Stimulated activated naive CD8-positive, alpha-beta T cell treated with anti-CD3 and anti-CD28 coated beads, Interleukin-15, Interleukin-2, amounts not matched to agents 100 ng/mL and 50 ng/mL, for 24 hours (primary cell): ENCODE data around the gene CSMD2.

Experiments
- H3K27ac Mint-ChIP-seq: one replicate; pipeline ENCODE4 v1.8.0; 2021; ENCODE audit warnings: mild to moderate bottlenecking, mixed read lengths
- H3K27me3 Mint-ChIP-seq: one replicate; pipeline ENCODE4 v1.8.0; 2021; ENCODE audit warnings: mixed read lengths
- H3K36me3 Mint-ChIP-seq: one replicate; pipeline ENCODE4 v1.8.0; 2021; ENCODE audit warnings: low read depth, mixed read lengths
- H3K4me1 Mint-ChIP-seq: one replicate; pipeline ENCODE4 v1.8.0; 2021; ENCODE audit warnings: low read depth, mixed read lengths
- H3K4me3 Mint-ChIP-seq: one replicate; pipeline ENCODE4 v1.8.0; 2021; ENCODE audit warnings: mild to moderate bottlenecking, mixed read lengths
- H3K9me3 Mint-ChIP-seq: one replicate; pipeline ENCODE4 v1.8.0; 2021; ENCODE audit warnings: mixed read lengths

CSMD2 gene

GRCh38 chr1:33601751-33602150 is 563.3 kb downstream of the CSMD2 start:
- Mint-ChIP-seq H3K27ac (no peak overlapping the region), H3K4me3 (no peak overlapping the region), H3K4me1 (no peaks in the 10 kb centered on the region), H3K36me3 (no peaks in the 10 kb centered on the region), H3K9me3 (no peaks in the 10 kb centered on the region), H3K27me3 (peaks cover 19% of the 10 kb centered on the region)

GRCh38 chr1:33599516-33600115 is 565.4 kb downstream of the CSMD2 start:
- no peaks in the 10 kb centered on the region for H3K4me1 Mint-ChIP-seq

GRCh38 chr1:33588726-33589125 is 576.3 kb downstream of the CSMD2 start:
- no peak overlapping the region for H3K4me3 Mint-ChIP-seq
- H3K36me3 Mint-ChIP-seq: no peaks in the 10 kb centered on the region
- H3K27me3 Mint-ChIP-seq: peaks cover 13% of the 10 kb centered on the region
- H3K4me1 Mint-ChIP-seq: no peaks in the 10 kb centered on the region
- H3K9me3 Mint-ChIP-seq: no peaks in the 10 kb centered on the region
- no peak overlapping the region for H3K27ac Mint-ChIP-seq

More at GRCh38 chr1:33599516-33600115, 565.4 kb downstream of the CSMD2 start:
- H3K27me3 Mint-ChIP-seq: peaks cover 34% of the 10 kb centered on the region
- no peak overlapping the region for H3K4me3 Mint-ChIP-seq
- H3K27ac Mint-ChIP-seq: no peak overlapping the region
- no peaks in the 10 kb centered on the region for H3K36me3 Mint-ChIP-seq
- no peaks in the 10 kb centered on the region for H3K9me3 Mint-ChIP-seq

GRCh38 chr1:33586795-33587194 is 578.2 kb downstream of the CSMD2 start:
- Mint-ChIP-seq H3K4me3 (no peak overlapping the region), H3K9me3 (no peaks in the 10 kb centered on the region), H3K36me3 (no peaks in the 10 kb centered on the region), H3K27ac (no peak overlapping the region), H3K4me1 (no peaks in the 10 kb centered on the region), H3K27me3 (peaks cover 9% of the 10 kb centered on the region)

GRCh38 chr1:33586106-33586505 is 578.9 kb downstream of the CSMD2 start:
- H3K4me3 Mint-ChIP-seq: no peak overlapping the region
- no peaks in the 10 kb centered on the region for H3K9me3 Mint-ChIP-seq
- peaks cover 8% of the 10 kb centered on the region for H3K27me3 Mint-ChIP-seq
- no peaks in the 10 kb centered on the region for H3K4me1 Mint-ChIP-seq
- no peaks in the 10 kb centered on the region for H3K36me3 Mint-ChIP-seq
- no peak overlapping the region for H3K27ac Mint-ChIP-seq

GRCh38 chr1:33583567-33583966 is 581.5 kb downstream of the CSMD2 start:
- no peak overlapping the region for H3K27ac Mint-ChIP-seq

GRCh38 chr1:33578557-33579448 is 586.2 kb downstream of the CSMD2 start:
- H3K27ac Mint-ChIP-seq: no peak overlapping the region
- no peaks in the 10 kb centered on the region for H3K4me1 Mint-ChIP-seq
- no peak overlapping the region for H3K4me3 Mint-ChIP-seq
- no peaks in the 10 kb centered on the region for H3K9me3 Mint-ChIP-seq
- H3K36me3 Mint-ChIP-seq: no peaks in the 10 kb centered on the region
- peaks cover 27% of the 10 kb centered on the region for H3K27me3 Mint-ChIP-seq

More at GRCh38 chr1:33583567-33583966, 581.5 kb downstream of the CSMD2 start:
- no peaks in the 10 kb centered on the region for H3K9me3 Mint-ChIP-seq
- H3K27me3 Mint-ChIP-seq: peaks cover 12% of the 10 kb centered on the region
- H3K36me3 Mint-ChIP-seq: no peaks in the 10 kb centered on the region
- no peaks in the 10 kb centered on the region for H3K4me1 Mint-ChIP-seq
- H3K4me3 Mint-ChIP-seq: no peak overlapping the region

GRCh38 chr1:33577663-33578062 is 587.4 kb downstream of the CSMD2 start:
- Mint-ChIP-seq H3K4me1 (no peaks in the 10 kb centered on the region), H3K27ac (no peak overlapping the region), H3K27me3 (peaks cover 35% of the 10 kb centered on the region), H3K4me3 (no peak overlapping the region), H3K9me3 (no peaks in the 10 kb centered on the region), H3K36me3 (no peaks in the 10 kb centered on the region)

- no peaks in the 10 kb centered on the region for H3K36me3 Mint-ChIP-seq
- no peaks in the 10 kb centered on the region for H3K4me1 Mint-ChIP-seq
- peaks cover 35% of the 10 kb centered on the region for H3K27me3 Mint-ChIP-seq
- H3K9me3 Mint-ChIP-seq: no peaks in the 10 kb centered on the region
- no peak overlapping the region for H3K27ac Mint-ChIP-seq
- H3K4me3 Mint-ChIP-seq: no peak overlapping the region
Observed at GRCh38 chr1:33576821-33577599, 588.0 kb downstream of the CSMD2 start.

- H3K9me3 Mint-ChIP-seq: no peaks in the 10 kb centered on the region
- no peaks in the 10 kb centered on the region for H3K4me1 Mint-ChIP-seq
- no peaks in the 10 kb centered on the region for H3K36me3 Mint-ChIP-seq
- peaks cover 32% of the 10 kb centered on the region for H3K27me3 Mint-ChIP-seq
- no peak overlapping the region for H3K27ac Mint-ChIP-seq
- H3K4me3 Mint-ChIP-seq: no peak overlapping the region
Observed at GRCh38 chr1:33575324-33575879, 589.6 kb downstream of the CSMD2 start.

GRCh38 chr1:33573661-33574060 is 591.4 kb downstream of the CSMD2 start:
- Mint-ChIP-seq H3K4me1 (no peaks in the 10 kb centered on the region), H3K4me3 (no peak overlapping the region), H3K27ac (no peak overlapping the region), H3K36me3 (no peaks in the 10 kb centered on the region), H3K27me3 (peaks cover 27% of the 10 kb centered on the region), H3K9me3 (no peaks in the 10 kb centered on the region)

- Mint-ChIP-seq H3K9me3 (no peaks in the 10 kb centered on the region), H3K27me3 (peaks cover 27% of the 10 kb centered on the region), H3K36me3 (no peaks in the 10 kb centered on the region), H3K27ac (no peak overlapping the region), H3K4me1 (no peaks in the 10 kb centered on the region), H3K4me3 (no peak overlapping the region)
Observed at GRCh38 chr1:33572387-33572786, 592.6 kb downstream of the CSMD2 start.

GRCh38 chr1:33569331-33569730 is 595.7 kb downstream of the CSMD2 start:
- H3K9me3 Mint-ChIP-seq: no peaks in the 10 kb centered on the region

GRCh38 chr1:33563699-33564098 is 601.3 kb downstream of the CSMD2 start:
- Mint-ChIP-seq H3K4me3 (no peak overlapping the region), H3K36me3 (no peaks in the 10 kb centered on the region), H3K27me3 (peaks cover 16% of the 10 kb centered on the region), H3K4me1 (no peaks in the 10 kb centered on the region), H3K27ac (no peak overlapping the region), H3K9me3 (no peaks in the 10 kb centered on the region)

More at GRCh38 chr1:33569331-33569730, 595.7 kb downstream of the CSMD2 start:
- no peaks in the 10 kb centered on the region for H3K4me1 Mint-ChIP-seq
- no peak overlapping the region for H3K4me3 Mint-ChIP-seq
- H3K36me3 Mint-ChIP-seq: no peaks in the 10 kb centered on the region
- peaks cover 17% of the 10 kb centered on the region for H3K27me3 Mint-ChIP-seq
- H3K27ac Mint-ChIP-seq: no peak overlapping the region

- H3K27me3 Mint-ChIP-seq: peaks cover 16% of the 10 kb centered on the region
- H3K4me3 Mint-ChIP-seq: no peak overlapping the region
- no peaks in the 10 kb centered on the region for H3K36me3 Mint-ChIP-seq
- H3K27ac Mint-ChIP-seq: no peak overlapping the region
- no peaks in the 10 kb centered on the region for H3K9me3 Mint-ChIP-seq
- no peaks in the 10 kb centered on the region for H3K4me1 Mint-ChIP-seq
Observed at GRCh38 chr1:33562563-33562962, 602.5 kb downstream of the CSMD2 start.
